Endodermal cell (in vitro differentiated cells): Measurements from ENCODE around the gene PLSCR5. TPM values are rescaled to one million over a fixed set of nuclear protein-coding genes. Genes with fewer than 3 reads are reported as not detected.
A peak's percentile ranks its signal among the peaks of the same experiment; 100 is the strongest.

ENCODE experiments used
- DNase-seq: peaks from one replicate; pipeline ENCODE4 v3.0.0-alpha.2; 2017
- H3K27ac ChIP-seq: 2 replicates; pipeline ENCODE4 v1.5.1; 2013; ENCODE audit warnings: mild to moderate bottlenecking, low read depth, low read length, moderate library complexity
- H3K27me3 ChIP-seq: 2 replicates; pipeline ENCODE4 v1.6.1; 2013; ENCODE audit warnings: mild to moderate bottlenecking, low read length, moderate library complexity; ENCODE audit not compliant: insufficient read depth, control insufficient read depth, poor library complexity, severe bottlenecking
- H3K36me3 ChIP-seq: 2 replicates; pipeline ENCODE4 v1.7.0; 2013; ENCODE audit warnings: mild to moderate bottlenecking, low read length, moderate library complexity; ENCODE audit not compliant: control insufficient read depth, insufficient read depth
- H3K4me1 ChIP-seq: one replicate; pipeline ENCODE4 v1.7.0; 2013; ENCODE audit warnings: low read length; ENCODE audit not compliant: control insufficient read depth, insufficient read depth
- H3K4me3 ChIP-seq: 2 replicates; pipeline ENCODE4 v1.5.1; 2013; ENCODE audit warnings: mild to moderate bottlenecking, low read length, moderate library complexity
- H3K9ac ChIP-seq: 2 replicates; pipeline ENCODE4 v1.6.1; 2013; ENCODE audit warnings: mild to moderate bottlenecking, low read length, moderate library complexity; ENCODE audit not compliant: poor library complexity, severe bottlenecking; ENCODE audit errors: extremely low read depth
- H3K9me3 ChIP-seq: 2 replicates; pipeline ENCODE4 v1.6.1; 2013; ENCODE audit warnings: mild to moderate bottlenecking, low read length, moderate library complexity; ENCODE audit not compliant: control insufficient read depth
- H3K27ac Mint-ChIP-seq: 2 replicates; pipeline ENCODE4 v1.8.0; 2020; ENCODE audit warnings: mixed read lengths
- H3K27me3 Mint-ChIP-seq: 2 replicates; pipeline ENCODE4 v1.8.0; 2021; ENCODE audit warnings: mild to moderate bottlenecking, mixed read lengths; ENCODE audit not compliant: insufficient read depth
- H3K36me3 Mint-ChIP-seq: 2 replicates; pipeline ENCODE4 v1.8.0; 2020; ENCODE audit warnings: low read depth, mixed read lengths
- H3K4me1 Mint-ChIP-seq: 2 replicates; pipeline ENCODE4 v1.8.0; 2020; ENCODE audit warnings: mixed read lengths
- H3K4me3 Mint-ChIP-seq: 2 replicates; pipeline ENCODE4 v1.8.0; 2020; ENCODE audit warnings: mild to moderate bottlenecking, moderate library complexity, mixed read lengths
- H3K9me3 Mint-ChIP-seq: 2 replicates; pipeline ENCODE4 v1.8.0; 2020; ENCODE audit warnings: mild to moderate bottlenecking, mixed read lengths
- WGBS, 2 experiments: methylation state at CpG; one replicate each; pipeline versions ENCODE4 v1.1.5 to v1.1.7; 2013; ENCODE audit warnings: missing lambda C conversion rate in 2 of 2, mixed read lengths in 1 of 2; ENCODE audit not compliant: insufficient coverage in 1 of 2, insufficient read length in 1 of 2; 5-methylcytosine and 5-hydroxymethylcytosine counted together
- total RNA-seq, 2 donors: library from RNA; stranded (reverse); fragmentation: NEBNext Ultra II Directional in 1 of 2; extraction: Animal tissue kit (Norgen Biotek cat#: 25700) in 1 of 2; gene quantifications; 2 replicates in 1 of 2; 3 replicates in 1 of 2; pipeline ENCODE4 v1.2.1, GENCODE V29; 2021
- TF ChIP-seq, protein P1 (sequence below): fragments of 200-600 bp; sonication (generic); conservative IDR thresholded peaks from 2 replicates; pipeline ENCODE4 v1.5.0; 2021; ENCODE audit warnings: antibody characterized with exemption, mild to moderate bottlenecking

Gene PLSCR5
- total RNA-seq, 2 donors from 2014 or later, result not detected

DNA sequence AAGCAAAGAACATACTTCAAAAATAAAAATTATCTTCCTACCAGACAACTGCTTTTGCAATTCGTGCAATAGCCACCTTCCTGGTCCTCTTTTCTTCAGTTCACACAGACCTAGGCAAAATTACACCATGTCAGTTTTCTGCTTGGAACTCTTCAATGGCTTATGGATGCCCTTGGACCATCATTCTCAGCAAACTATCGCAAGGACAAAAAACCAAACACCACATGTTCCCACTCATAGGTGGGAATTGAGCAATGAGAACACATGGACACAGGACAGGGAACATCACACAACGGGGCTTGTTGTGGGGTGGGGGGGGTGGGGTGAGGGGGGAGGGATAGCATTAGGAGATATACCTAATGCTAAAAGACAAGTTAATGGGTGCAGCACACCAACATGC lies 29.2 kb upstream of the PLSCR5 start:
- Histone ChIP-seq H3K9me3 (no peaks in the 10 kb centered on the region), H3K36me3 (no peaks in the 10 kb centered on the region), H3K27me3 (no peaks in the 10 kb centered on the region), H3K4me3 (no peak overlapping the region), H3K4me1 (peaks cover 2% of the 10 kb centered on the region), H3K9ac (no peak overlapping the region), H3K27ac (no peak overlapping the region)
- WGBS, 2 experiments, result 86 to 87% methylated on average over 1 to 2 of the region's 3 CpGs
- H3K4me3 Mint-ChIP-seq, result no peak overlapping the region
- no peaks in the 10 kb centered on the region for H3K9me3 Mint-ChIP-seq
- H3K36me3 Mint-ChIP-seq, result no peaks in the 10 kb centered on the region
- no peaks in the 10 kb centered on the region for H3K27me3 Mint-ChIP-seq
- DNase-seq, result no peak
- no peak overlapping the region for H3K27ac Mint-ChIP-seq
- peaks cover 5% of the 10 kb centered on the region for H3K4me1 Mint-ChIP-seq
- TF ChIP-seq, protein P1, sequence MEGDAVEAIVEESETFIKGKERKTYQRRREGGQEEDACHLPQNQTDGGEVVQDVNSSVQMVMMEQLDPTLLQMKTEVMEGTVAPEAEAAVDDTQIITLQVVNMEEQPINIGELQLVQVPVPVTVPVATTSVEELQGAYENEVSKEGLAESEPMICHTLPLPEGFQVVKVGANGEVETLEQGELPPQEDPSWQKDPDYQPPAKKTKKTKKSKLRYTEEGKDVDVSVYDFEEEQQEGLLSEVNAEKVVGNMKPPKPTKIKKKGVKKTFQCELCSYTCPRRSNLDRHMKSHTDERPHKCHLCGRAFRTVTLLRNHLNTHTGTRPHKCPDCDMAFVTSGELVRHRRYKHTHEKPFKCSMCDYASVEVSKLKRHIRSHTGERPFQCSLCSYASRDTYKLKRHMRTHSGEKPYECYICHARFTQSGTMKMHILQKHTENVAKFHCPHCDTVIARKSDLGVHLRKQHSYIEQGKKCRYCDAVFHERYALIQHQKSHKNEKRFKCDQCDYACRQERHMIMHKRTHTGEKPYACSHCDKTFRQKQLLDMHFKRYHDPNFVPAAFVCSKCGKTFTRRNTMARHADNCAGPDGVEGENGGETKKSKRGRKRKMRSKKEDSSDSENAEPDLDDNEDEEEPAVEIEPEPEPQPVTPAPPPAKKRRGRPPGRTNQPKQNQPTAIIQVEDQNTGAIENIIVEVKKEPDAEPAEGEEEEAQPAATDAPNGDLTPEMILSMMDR, result no peak

GRCh38 chr3:146628671-146629070 lies 23.5 kb upstream of the PLSCR5 start:
- Histone ChIP-seq H3K9me3 (no peaks in the 10 kb centered on the region), H3K4me3 (no peak overlapping the region), H3K36me3 (no peaks in the 10 kb centered on the region), H3K27me3 (no peaks in the 10 kb centered on the region), H3K9ac (no peak overlapping the region), H3K27ac (no peak overlapping the region), H3K4me1 (peaks cover 2% of the 10 kb centered on the region)
- no peak for DNase-seq
- TF ChIP-seq, protein P1, result no peak
- H3K9me3 Mint-ChIP-seq, result no peaks in the 10 kb centered on the region
- no peaks in the 10 kb centered on the region for H3K27me3 Mint-ChIP-seq
- H3K27ac Mint-ChIP-seq, result no peak overlapping the region
- no peaks in the 10 kb centered on the region for H3K36me3 Mint-ChIP-seq
- peaks cover 11% of the 10 kb centered on the region for H3K4me1 Mint-ChIP-seq
- H3K4me3 Mint-ChIP-seq, result no peak overlapping the region

DNA sequence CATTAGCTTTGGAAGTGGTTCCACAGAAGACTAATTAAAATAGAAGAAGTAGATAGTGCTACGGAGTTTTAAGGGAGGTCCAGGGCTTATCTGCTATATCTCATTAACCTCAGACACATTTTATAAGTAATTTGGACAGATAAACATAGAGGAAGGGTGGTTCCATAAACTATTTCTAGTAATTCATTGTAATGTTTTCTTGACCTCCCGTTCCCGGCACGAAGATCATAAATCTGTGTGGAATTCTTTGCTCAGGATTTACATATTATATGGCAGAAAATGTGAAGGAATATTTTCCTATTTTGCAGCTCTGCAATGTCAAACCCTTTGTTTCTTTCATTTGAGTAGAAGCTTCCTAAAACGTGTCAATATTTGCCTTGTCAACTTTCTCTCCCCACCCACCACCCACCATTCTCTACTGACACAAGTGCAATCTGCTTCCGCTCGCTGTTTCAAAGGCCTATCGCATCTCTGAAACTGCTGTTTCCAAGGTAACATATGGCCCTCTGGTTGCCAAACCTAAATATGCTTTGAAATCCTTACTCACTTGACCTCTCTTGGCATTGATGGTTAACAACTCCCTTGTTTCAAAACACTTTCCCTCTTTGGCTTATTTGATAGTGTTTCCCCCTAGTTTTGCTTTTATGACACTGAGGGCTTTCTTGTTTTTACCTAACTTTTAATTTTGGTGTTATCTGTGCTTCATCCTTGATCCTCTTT lies 21.4 kb upstream of the PLSCR5 start:
- H3K9me3 ChIP-seq, result no peaks in the 10 kb centered on the region
- TF ChIP-seq, protein P1, result no peak
- no peak overlapping the region for H3K4me3 Mint-ChIP-seq
- H3K4me1 ChIP-seq, result peaks cover 2% of the 10 kb centered on the region
- H3K4me1 Mint-ChIP-seq, result peaks cover 11% of the 10 kb centered on the region
- WGBS, 2 experiments, result 60 to 92% methylated on average over 3 to 7 of the region's 8 CpGs
- H3K27ac ChIP-seq, result peak overlapping the region; percentile 7
- no peaks in the 10 kb centered on the region for H3K36me3 Mint-ChIP-seq
- H3K9me3 Mint-ChIP-seq, result no peaks in the 10 kb centered on the region
- H3K27me3 ChIP-seq, result no peaks in the 10 kb centered on the region
- H3K9ac ChIP-seq, result no peak overlapping the region
- no peak for DNase-seq
- H3K4me3 ChIP-seq, result no peak overlapping the region
- H3K36me3 ChIP-seq, result no peaks in the 10 kb centered on the region
- no peak overlapping the region for H3K27ac Mint-ChIP-seq
- H3K27me3 Mint-ChIP-seq, result no peaks in the 10 kb centered on the region
